Measurements from ENCODE around the gene SURF4.
A peak's percentile ranks its signal among the peaks of the same experiment; 100 is the strongest.

SURF4 gene

DNA sequence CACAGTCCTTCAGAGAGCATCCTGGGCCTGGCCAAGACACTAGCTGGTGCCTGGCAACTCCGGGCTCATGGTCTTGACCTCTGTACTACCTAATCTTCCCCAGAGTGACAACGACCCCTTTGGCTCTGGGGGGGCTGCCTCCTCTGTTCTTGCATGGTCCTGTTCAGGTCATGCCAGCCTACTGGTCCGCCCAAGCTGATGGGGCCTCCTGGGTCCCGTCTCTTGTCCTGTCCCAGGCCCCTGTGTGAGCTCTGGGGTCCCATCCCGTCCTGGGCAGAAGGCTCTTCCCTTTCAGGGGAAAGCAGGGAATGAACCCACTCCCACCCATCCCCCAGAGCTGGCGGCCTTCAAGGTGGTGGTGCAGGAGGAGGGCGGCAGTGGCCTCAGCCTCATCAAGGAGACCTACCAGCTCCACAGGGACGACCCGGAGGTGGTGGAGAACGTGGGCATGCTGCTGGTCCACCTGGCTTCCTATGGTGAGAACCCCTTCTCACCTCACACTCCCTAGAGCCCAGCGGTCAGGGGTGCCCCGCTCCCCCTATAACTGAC is 28.7 kb upstream of the SURF4 start:
- TF ChIP-seq CTCF (conservative IDR thresholded peaks at IDR 0.05; ENCODE audit: low read depth, low read length) = no peak
- DNase-seq (ENCODE audit: low read depth) = no peak
- no peak overlapping the region for H3K4me3 ChIP-seq (ENCODE audit: low read depth, low read length)

DNA sequence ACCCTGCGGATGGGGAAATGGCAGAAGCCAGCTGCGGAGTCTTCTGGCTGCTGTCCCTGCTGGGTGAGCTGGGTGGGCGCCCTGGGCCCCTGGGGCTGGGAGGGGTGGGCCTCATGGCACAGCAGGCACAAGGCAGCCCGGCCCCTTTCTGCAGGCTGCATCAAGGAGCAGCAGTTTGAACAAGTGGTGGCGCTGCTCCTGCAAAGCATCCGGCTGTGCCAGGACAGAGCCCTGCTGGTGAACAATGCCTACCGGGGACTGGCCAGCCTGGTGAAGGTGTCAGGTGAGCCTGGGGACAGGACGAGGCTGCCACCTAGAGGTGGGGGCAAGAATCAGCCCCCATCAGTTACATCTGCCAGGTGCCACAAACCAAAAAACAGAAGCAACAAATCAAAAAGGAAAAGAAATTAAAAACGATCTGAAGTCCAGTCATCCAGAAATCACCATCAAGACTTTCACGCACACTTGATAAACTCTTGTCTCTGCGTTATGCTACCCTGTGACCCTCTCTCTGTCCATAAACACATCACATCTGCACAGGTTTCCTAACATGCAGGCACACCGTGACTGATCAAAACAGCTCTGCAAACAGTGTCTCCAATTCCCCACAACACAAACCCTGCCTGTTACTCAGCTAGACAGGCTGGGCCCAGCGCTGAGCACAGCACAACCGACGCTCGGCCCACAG is 28.1 kb upstream of the SURF4 start:
- no peak overlapping the region for H3K4me3 ChIP-seq (ENCODE audit: low read depth, low read length)
- TF ChIP-seq CTCF (conservative IDR thresholded peaks at IDR 0.05; ENCODE audit: low read depth, low read length) = peak; percentile 72
- peak; percentile 41 for DNase-seq (ENCODE audit: low read depth)

DNA sequence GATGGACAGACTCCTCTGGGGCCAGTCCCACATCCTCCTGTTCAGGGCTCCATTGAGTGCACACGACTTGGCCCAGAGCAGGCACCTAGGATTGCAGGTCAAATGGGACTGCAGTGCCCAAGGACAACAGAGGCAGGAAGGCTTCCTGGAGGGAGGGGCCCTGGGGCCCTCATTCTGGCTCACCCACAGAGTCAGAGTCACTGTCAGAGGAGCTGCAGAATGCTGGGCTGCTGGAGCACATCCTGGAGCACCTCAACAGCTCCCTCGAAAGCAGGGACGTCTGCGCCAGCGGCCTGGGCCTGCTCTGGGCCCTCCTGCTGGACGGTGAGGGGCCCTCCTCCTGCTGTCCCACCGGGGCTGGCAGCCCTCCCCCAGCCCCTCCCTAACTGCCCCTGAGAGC is 26.8 kb upstream of the SURF4 start:
- no peak for TF ChIP-seq CTCF (conservative IDR thresholded peaks at IDR 0.05; ENCODE audit: low read depth, low read length)
- no peak for DNase-seq (ENCODE audit: low read depth)
- no peak overlapping the region for H3K4me3 ChIP-seq (ENCODE audit: low read depth, low read length)

- TF ChIP-seq CTCF (conservative IDR thresholded peaks at IDR 0.05; ENCODE audit: low read depth, low read length) = no peak
- no peak overlapping the region for H3K4me3 ChIP-seq (ENCODE audit: low read depth, low read length)
- DNase-seq (ENCODE audit: low read depth) = no peak
These were observed 25.7 kb upstream of the SURF4 start for GRCh38 chr9:133401588-133401987.

- no peak overlapping the region for H3K4me3 ChIP-seq (ENCODE audit: low read depth, low read length)
- TF ChIP-seq CTCF (conservative IDR thresholded peaks at IDR 0.05; ENCODE audit: low read depth, low read length) = no peak
- DNase-seq (ENCODE audit: low read depth) = no peak
These were observed 24.4 kb upstream of the SURF4 start for GRCh38 chr9:133400292-133400691.

GRCh38 chr9:133397895-133398294 is 22.0 kb upstream of the SURF4 start:
- H3K4me3 ChIP-seq (ENCODE audit: low read depth, low read length) = no peak overlapping the region
- DNase-seq (ENCODE audit: low read depth) = no peak
- no peak for TF ChIP-seq CTCF (conservative IDR thresholded peaks at IDR 0.05; ENCODE audit: low read depth, low read length)

GRCh38 chr9:133397370-133397769 is 21.5 kb upstream of the SURF4 start:
- no peak overlapping the region for H3K4me3 ChIP-seq (ENCODE audit: low read depth, low read length)
- no peak for DNase-seq (ENCODE audit: low read depth)
- TF ChIP-seq CTCF (conservative IDR thresholded peaks at IDR 0.05; ENCODE audit: low read depth, low read length) = no peak

Data from choroid plexus epithelial cell (primary cell).